ENCODE measurements around the gene EMILIN2. TPM values are rescaled to one million over a fixed set of nuclear protein-coding genes. Genes with fewer than 3 reads are reported as not detected.

EMILIN2 gene
- total RNA-seq, 1 donor from 2014 or later = 8.7 TPM

DNA sequence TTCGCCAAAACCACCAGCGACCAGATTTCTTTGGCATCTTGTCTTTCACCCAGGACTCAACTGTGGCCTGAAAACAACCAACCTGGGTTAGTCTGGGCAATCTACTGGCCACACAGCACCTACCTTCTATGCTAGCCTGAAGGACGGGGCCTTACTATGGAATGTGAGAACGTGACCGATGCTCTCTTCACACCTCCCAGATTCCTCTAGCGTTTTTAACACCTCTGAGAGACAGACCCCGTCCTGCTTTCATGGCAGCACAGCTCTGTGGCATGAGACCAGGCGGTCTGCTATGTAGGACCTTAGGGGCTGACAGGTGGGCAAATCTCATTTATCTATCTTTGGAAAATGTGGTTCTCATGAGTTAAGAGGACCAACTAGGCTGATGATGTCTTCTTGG lies 80.9 kb downstream of the EMILIN2 start:
- no peaks in the 10 kb centered on the region for H3K27me3 Mint-ChIP-seq
- peaks cover 5% of the 10 kb centered on the region for H3K4me1 Mint-ChIP-seq (ENCODE audit: low read depth)
- no peaks in the 10 kb centered on the region for H3K9me3 Mint-ChIP-seq (ENCODE audit: low read depth)
- TF ChIP-seq, protein P1, sequence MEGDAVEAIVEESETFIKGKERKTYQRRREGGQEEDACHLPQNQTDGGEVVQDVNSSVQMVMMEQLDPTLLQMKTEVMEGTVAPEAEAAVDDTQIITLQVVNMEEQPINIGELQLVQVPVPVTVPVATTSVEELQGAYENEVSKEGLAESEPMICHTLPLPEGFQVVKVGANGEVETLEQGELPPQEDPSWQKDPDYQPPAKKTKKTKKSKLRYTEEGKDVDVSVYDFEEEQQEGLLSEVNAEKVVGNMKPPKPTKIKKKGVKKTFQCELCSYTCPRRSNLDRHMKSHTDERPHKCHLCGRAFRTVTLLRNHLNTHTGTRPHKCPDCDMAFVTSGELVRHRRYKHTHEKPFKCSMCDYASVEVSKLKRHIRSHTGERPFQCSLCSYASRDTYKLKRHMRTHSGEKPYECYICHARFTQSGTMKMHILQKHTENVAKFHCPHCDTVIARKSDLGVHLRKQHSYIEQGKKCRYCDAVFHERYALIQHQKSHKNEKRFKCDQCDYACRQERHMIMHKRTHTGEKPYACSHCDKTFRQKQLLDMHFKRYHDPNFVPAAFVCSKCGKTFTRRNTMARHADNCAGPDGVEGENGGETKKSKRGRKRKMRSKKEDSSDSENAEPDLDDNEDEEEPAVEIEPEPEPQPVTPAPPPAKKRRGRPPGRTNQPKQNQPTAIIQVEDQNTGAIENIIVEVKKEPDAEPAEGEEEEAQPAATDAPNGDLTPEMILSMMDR (IDR thresholded peaks at IDR 0.05; ENCODE audit: unreplicated experiment) = no peak
- no peak for DNase-seq (ENCODE audit: low spot score, unreplicated experiment)
- H3K27ac Mint-ChIP-seq = no peak overlapping the region
- H3K4me3 Mint-ChIP-seq (ENCODE audit: low read depth) = no peak overlapping the region
- peaks cover 14% of the 10 kb centered on the region for H3K36me3 Mint-ChIP-seq (ENCODE audit: insufficient read depth)

DNA sequence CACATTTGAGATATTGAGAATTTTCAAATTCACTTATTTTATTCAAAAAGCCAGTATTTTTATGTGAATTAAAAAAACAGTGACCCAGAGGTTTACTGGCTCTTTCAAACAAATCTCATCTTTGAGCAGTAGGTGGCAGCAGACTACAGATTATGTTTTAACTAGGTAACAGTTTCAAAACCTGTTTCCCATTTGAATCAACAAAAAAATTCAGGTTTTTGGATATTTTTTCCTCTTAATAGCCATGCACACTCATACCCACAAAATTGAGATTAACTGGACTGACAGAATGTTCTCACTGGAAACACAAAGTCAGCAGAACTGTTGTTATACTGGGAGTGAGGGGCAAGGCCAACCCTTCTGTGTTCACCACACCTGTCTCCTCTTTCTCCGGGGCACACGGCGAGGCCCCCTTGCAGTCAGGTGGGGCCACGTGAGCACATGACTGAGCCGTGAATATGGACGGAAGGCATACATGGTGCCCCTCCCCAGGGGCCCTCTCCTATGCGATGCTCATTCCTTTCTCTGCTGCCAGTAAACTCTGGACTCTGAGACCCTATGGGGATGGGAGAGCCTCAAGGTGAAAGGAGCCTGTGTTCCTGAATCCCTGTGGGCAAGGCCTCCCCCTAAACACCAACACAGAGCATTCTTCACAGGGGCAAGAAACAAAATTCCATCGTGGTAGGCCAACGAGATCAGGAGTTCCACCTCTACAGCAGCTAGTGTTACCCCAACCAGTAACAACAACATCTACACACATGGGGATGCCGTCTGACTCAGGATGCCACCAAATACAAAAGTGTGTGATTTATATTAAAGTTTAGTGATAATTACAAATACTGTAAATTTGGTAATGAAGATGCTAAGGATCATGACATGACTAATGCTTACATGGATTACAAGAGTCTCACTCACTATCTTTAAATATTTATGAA lies 85.7 kb downstream of the EMILIN2 start:
- Mint-ChIP-seq H3K4me3 (ENCODE audit: low read depth) (no peak overlapping the region), H3K9me3 (ENCODE audit: low read depth) (no peaks in the 10 kb centered on the region), H3K36me3 (ENCODE audit: insufficient read depth) (peaks cover 8% of the 10 kb centered on the region), H3K4me1 (ENCODE audit: low read depth) (peaks cover 5% of the 10 kb centered on the region), H3K27me3 (no peaks in the 10 kb centered on the region), H3K27ac (no peak overlapping the region)
- TF ChIP-seq, protein P1 (IDR thresholded peaks at IDR 0.05; ENCODE audit: unreplicated experiment) = peak; percentile 93
- no peak for DNase-seq (ENCODE audit: low spot score, unreplicated experiment)

DNA sequence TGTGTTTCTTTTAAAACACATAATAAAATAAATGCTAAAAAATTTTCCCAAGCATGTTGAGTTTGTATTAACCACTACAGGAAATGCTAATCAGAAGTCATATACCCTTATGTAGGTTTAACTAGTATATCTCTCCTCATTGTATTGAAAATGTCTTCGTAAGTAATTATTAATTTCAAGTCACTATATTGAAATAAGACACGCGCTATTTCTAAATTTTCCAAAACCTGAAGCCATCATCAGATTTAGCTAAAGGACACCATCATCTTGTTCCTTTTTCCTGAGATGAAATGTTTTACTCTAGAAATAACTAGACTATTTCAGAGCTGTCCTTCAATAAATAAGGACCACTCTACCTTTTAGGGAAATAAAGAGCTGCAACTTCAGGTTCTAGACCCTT lies 87.2 kb downstream of the EMILIN2 start:
- no peaks in the 10 kb centered on the region for H3K27me3 Mint-ChIP-seq
- TF ChIP-seq, protein P1 (IDR thresholded peaks at IDR 0.05; ENCODE audit: unreplicated experiment) = no peak
- no peak for DNase-seq (ENCODE audit: low spot score, unreplicated experiment)
- H3K4me3 Mint-ChIP-seq (ENCODE audit: low read depth) = no peak overlapping the region
- H3K4me1 Mint-ChIP-seq (ENCODE audit: low read depth) = peaks cover 6% of the 10 kb centered on the region
- H3K36me3 Mint-ChIP-seq (ENCODE audit: insufficient read depth) = peaks cover 10% of the 10 kb centered on the region
- no peaks in the 10 kb centered on the region for H3K9me3 Mint-ChIP-seq (ENCODE audit: low read depth)
- H3K27ac Mint-ChIP-seq = no peak overlapping the region

DNA sequence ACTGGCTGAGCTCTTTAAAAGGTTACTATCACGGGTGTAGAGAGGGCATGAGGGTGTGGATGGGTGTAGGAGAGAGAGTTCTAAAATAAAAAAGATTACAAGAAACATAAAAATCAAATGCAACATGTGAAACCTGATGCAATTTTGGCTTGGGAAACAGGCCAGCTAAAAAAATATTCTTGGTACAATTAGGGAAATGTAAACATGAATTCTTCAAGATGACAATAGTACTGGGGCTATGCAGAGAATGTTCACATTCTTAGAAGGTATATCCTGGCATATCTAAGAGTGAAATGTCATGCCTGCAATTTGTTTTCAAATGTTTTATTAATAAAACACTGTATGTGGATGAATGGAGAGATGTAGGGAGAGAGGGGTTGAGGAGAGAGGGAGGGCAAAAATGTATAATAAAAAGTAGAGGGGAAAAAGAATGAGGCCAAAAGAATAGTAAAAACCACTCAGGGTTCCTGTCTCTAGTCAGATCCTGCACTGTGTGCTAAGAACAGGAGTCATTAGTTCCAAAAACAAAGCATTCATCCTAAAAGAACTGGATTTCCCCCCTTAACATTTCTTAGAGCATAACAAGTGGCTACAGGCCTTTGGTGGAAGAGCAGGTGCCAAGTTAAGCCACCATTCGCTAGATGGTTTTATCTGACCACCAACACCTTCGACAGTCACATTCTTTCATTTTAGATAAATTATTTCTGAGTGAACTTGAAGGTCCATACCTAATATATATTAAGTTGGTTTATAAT lies 88.8 kb downstream of the EMILIN2 start:
- no peaks in the 10 kb centered on the region for H3K27me3 Mint-ChIP-seq
- no peak for DNase-seq (ENCODE audit: low spot score, unreplicated experiment)
- peaks cover 13% of the 10 kb centered on the region for H3K4me1 Mint-ChIP-seq (ENCODE audit: low read depth)
- H3K36me3 Mint-ChIP-seq (ENCODE audit: insufficient read depth) = peaks cover 6% of the 10 kb centered on the region
- peak overlapping the region; percentile 38 for H3K27ac Mint-ChIP-seq
- H3K4me3 Mint-ChIP-seq (ENCODE audit: low read depth) = no peak overlapping the region
- H3K9me3 Mint-ChIP-seq (ENCODE audit: low read depth) = no peaks in the 10 kb centered on the region
- TF ChIP-seq, protein P1 (IDR thresholded peaks at IDR 0.05; ENCODE audit: unreplicated experiment) = no peak

DNA sequence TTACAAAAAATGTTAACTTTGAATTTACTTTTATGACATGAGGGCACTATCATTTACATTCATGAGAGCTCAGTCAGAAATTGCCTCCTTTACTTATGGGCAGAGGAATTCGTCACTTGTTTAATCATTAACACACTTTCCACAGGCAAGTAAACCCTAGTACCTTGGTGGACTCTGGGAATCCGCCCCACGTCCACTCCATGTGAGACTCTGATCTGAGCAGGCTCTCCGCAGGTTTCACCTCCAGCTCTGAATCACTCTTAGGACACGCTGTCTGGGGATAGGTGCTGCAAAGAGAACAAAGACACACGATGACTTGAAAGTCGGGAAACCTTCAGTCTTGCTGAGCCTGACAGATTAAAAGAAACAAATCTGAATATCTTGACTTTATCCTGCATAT lies 92.5 kb downstream of the EMILIN2 start:
- no peaks in the 10 kb centered on the region for H3K27me3 Mint-ChIP-seq
- TF ChIP-seq, protein P1 (IDR thresholded peaks at IDR 0.05; ENCODE audit: unreplicated experiment) = no peak
- DNase-seq (ENCODE audit: low spot score, unreplicated experiment) = no peak
- peaks cover 10% of the 10 kb centered on the region for H3K4me1 Mint-ChIP-seq (ENCODE audit: low read depth)
- no peak overlapping the region for H3K4me3 Mint-ChIP-seq (ENCODE audit: low read depth)
- H3K27ac Mint-ChIP-seq = peak overlapping the region; percentile 91
- no peaks in the 10 kb centered on the region for H3K9me3 Mint-ChIP-seq (ENCODE audit: low read depth)
- peaks cover 6% of the 10 kb centered on the region for H3K36me3 Mint-ChIP-seq (ENCODE audit: insufficient read depth)
